DOHH2 (cell line): ENCODE measurements around the gene PPP4R3A.

Source experiments
- CTCF ChIP-seq: fragments of 200-600 bp; sonication (generic); IDR thresholded peaks from one replicate; pipeline ENCODE4 v1.5.1; 2014; ENCODE audit warnings: antibody characterized with exemption, mild to moderate bottlenecking, low read depth, low read length; ENCODE audit not compliant: poor library complexity, severe bottlenecking
- EZH2phosphoT487 ChIP-seq: fragments of 200-600 bp; sonication (generic); IDR thresholded peaks from 2 replicates; pipeline ENCODE4 v1.6.1; 2017; ENCODE audit warnings: borderline replicate concordance, mild to moderate bottlenecking, antibody characterized with exemption, low read length, moderate library complexity, mixed read lengths

- TF ChIP-seq CTCF (no peak), EZH2phosphoT487 (no peak)
Observed at GRCh38 chr14:91520138-91520537, 10.0 kb upstream of the PPP4R3A start.
